ENCODE results near the gene PET100.

PET100 gene

GRCh38 chr19:7612282-7613274 lies 17.0 kb upstream of the PET100 start:
- no peak for DNase-seq

- DNase-seq, result no peak
Observed at GRCh38 chr19:7614859-7615741, 14.5 kb upstream of the PET100 start.

GRCh38 chr19:7617172-7617571 lies 12.4 kb upstream of the PET100 start:
- no peak for DNase-seq

- no peak for DNase-seq
Observed at GRCh38 chr19:7617735-7618134, 11.9 kb upstream of the PET100 start.

GRCh38 chr19:7618348-7618747 lies 11.2 kb upstream of the PET100 start:
- DNase-seq, result no peak

GRCh38 chr19:7618771-7619510 lies 10.7 kb upstream of the PET100 start:
- no peak for DNase-seq

GRCh38 chr19:7619671-7620441 lies 9.7 kb upstream of the PET100 start:
- DNase-seq, result no peak

GRCh38 chr19:7620442-7621412 lies 8.9 kb upstream of the PET100 start:
- DNase-seq, result no peak

- DNase-seq, result no peak
Observed at GRCh38 chr19:7622933-7623685, 6.5 kb upstream of the PET100 start.

GRCh38 chr19:7623725-7624603 lies 5.6 kb upstream of the PET100 start:
- no peak for DNase-seq

GRCh38 chr19:7624810-7625209 lies 4.8 kb upstream of the PET100 start:
- no peak for DNase-seq

- DNase-seq, result no peak
Observed at GRCh38 chr19:7625763-7626372, 3.7 kb upstream of the PET100 start.

- DNase-seq, result no peak
Observed at GRCh38 chr19:7627166-7627565, 2.4 kb upstream of the PET100 start.

GRCh38 chr19:7628589-7629311 lies 843 bp upstream of the PET100 start:
- no peak for DNase-seq

- no peak for DNase-seq
Observed at GRCh38 chr19:7631577-7631976, 2.0 kb downstream of the PET100 start.

GRCh38 chr19:7632340-7633203 lies 3.0 kb downstream of the PET100 start:
- no peak for DNase-seq

GRCh38 chr19:7633698-7634097 lies 4.1 kb downstream of the PET100 start, which contains the start of gene PCP2:
PCP2 (minus strand) TSS chr19:7633719; CDS start chr19:7633457, 262 bp downstream.
- DNase-seq, result no peak

Measured in COR-L47 (cell line).